GM21737 (cell line): Measurements from ENCODE around the gene C3orf18.

Source experiments
- ATAC-seq: cut with Tn5 transposase; IDR thresholded peaks from one replicate; pipeline ENCODE4 v1.9.1; 2021; ENCODE audit warnings: mild to moderate bottlenecking, moderate library complexity; ENCODE audit not compliant: unreplicated experiment

Gene C3orf18

GRCh38 chr3:50551681-50552435, 15.7 kb downstream of the C3orf18 start:
- no peak for ATAC-seq

GRCh38 chr3:50551054-50551659, 16.4 kb downstream of the C3orf18 start:
- no peak for ATAC-seq

- no peak for ATAC-seq
Measured at GRCh38 chr3:50550079-50550736, 17.3 kb downstream of the C3orf18 start.

GRCh38 chr3:50549226-50549625, 18.3 kb downstream of the C3orf18 start:
- ATAC-seq, result no peak

- ATAC-seq, result no peak
Measured at GRCh38 chr3:50545781-50546180, 21.8 kb downstream of the C3orf18 start.

GRCh38 chr3:50542177-50543034, 25.1 kb downstream of the C3orf18 start:
- ATAC-seq, result no peak

- ATAC-seq, result no peak
Measured at GRCh38 chr3:50539356-50540286, 27.9 kb downstream of the C3orf18 start.

GRCh38 chr3:50537421-50538129, 30.0 kb downstream of the C3orf18 start:
- no peak for ATAC-seq

- no peak for ATAC-seq
Measured at GRCh38 chr3:50536471-50537180, 30.9 kb downstream of the C3orf18 start.

- no peak for ATAC-seq
Measured at GRCh38 chr3:50534681-50535330, 32.7 kb downstream of the C3orf18 start.

- ATAC-seq, result no peak
Measured at GRCh38 chr3:50533807-50534461, 33.6 kb downstream of the C3orf18 start.

GRCh38 chr3:50533316-50533715, 34.2 kb downstream of the C3orf18 start:
- no peak for ATAC-seq

- ATAC-seq, result no peak
Measured at GRCh38 chr3:50532062-50532705, 35.4 kb downstream of the C3orf18 start.

- ATAC-seq, result no peak
Measured at GRCh38 chr3:50531201-50531600, 36.3 kb downstream of the C3orf18 start.

GRCh38 chr3:50530001-50530970, 37.3 kb downstream of the C3orf18 start:
- no peak for ATAC-seq

- no peak for ATAC-seq
Measured at GRCh38 chr3:50525987-50526386, 41.6 kb downstream of the C3orf18 start.
